HCT116 (cell line): Measurements from ENCODE around the gene ARHGAP35. TPM values are rescaled to one million over a fixed set of nuclear protein-coding genes. Genes with fewer than 3 reads are reported as not detected.

Experiments used
- ATAC-seq: fragments of 200-7000 bp; cut with Tn5 transposase; 2 replicates; pipeline ENCODE4 v1.9.1; 2020; ENCODE audit warnings: mild to moderate bottlenecking, moderate library complexity
- BruUV-seq: library from RNA; stranded (reverse); fragments of 400-500 nt; replicated peaks from 2 replicates; lab custom pipeline; 2021; lab: Mats Ljungman, UMichigan
- CTCF ChIA-PET: fragments of 300-600 bp; sonication (Branson Sonifier 250); formaldehyde crosslinking; loops from one replicate; lab custom pipeline; 2021; ENCODE audit warnings: antibody characterized with exemption; lab: Charles Lee
- POLR2A ChIA-PET: fragments of 300-600, 350-600 bp; sonication (Branson Sonifier 250); formaldehyde crosslinking; loops from one replicate; lab custom pipeline; 2021; ENCODE audit warnings: antibody characterized with exemption; lab: Charles Lee
- RAD21 ChIA-PET, 2 experiments: fragments of 300-600 bp; sonication (Branson Sonifier 250); formaldehyde crosslinking; loops; one replicate each; lab custom pipeline; 2023; ENCODE audit warnings: low total read pairs in 2 of 2; ENCODE audit not compliant: uncharacterized antibody in 2 of 2, unreplicated experiment in 2 of 2, low non-redundant PET in 1 of 2; lab: Charles Lee
- DNase-seq: peaks from one replicate; pipeline ENCODE4 v3.0.0-alpha.2; 2010; ENCODE audit warnings: low read depth, low spot score
- H2AFZ ChIP-seq: fragments of 200-600 bp; shearing (Covaris generic), sonication (generic); 2 replicates; pipeline ENCODE4 v1.6.1; 2017; ENCODE audit warnings: low read depth, mixed run types, mixed read lengths, antibody characterized with exemption, low read length; ENCODE audit not compliant: poor library complexity, severe bottlenecking
- H3K27ac ChIP-seq: 2 replicates; pipeline ENCODE4 v1.5.1; 2012; ENCODE audit warnings: low read depth, low read length
- H3K27me3 ChIP-seq: fragments of 200-600 bp; sonication (generic); 2 replicates; pipeline ENCODE4 v1.6.1; 2016; ENCODE audit warnings: mixed run types, low read length, mixed read lengths; ENCODE audit not compliant: insufficient read depth
- H3K36me3 ChIP-seq, 2 experiments: fragments of 200-500 bp in 1 of 2; fragments of 200-600 bp in 1 of 2; sonication (Bioruptor generic) in 1 of 2; sonication (generic) in 1 of 2; 2 replicates each; pipeline versions ENCODE4 v1.5.1 to v1.6.1; 2014 to 2016; ENCODE audit warnings: low read length in 2 of 2, inconsistent platforms in 1 of 2, mixed read lengths in 1 of 2, mixed run types in 1 of 2; ENCODE audit not compliant: insufficient read depth in 2 of 2, control insufficient read depth in 1 of 2
- H3K4me1 ChIP-seq, 2 experiments: fragments of 200-600 bp in 1 of 2; sonication (generic) in 1 of 2; 2 replicates each; pipeline versions ENCODE4 v1.5.1 to v1.6.1; 2012 to 2017; ENCODE audit warnings: low read length in 2 of 2, inconsistent platforms in 1 of 2, mild to moderate bottlenecking in 1 of 2, mixed read lengths in 1 of 2, mixed run types in 1 of 2, moderate library complexity in 1 of 2; ENCODE audit not compliant: insufficient read depth in 2 of 2, control insufficient read depth in 1 of 2
- H3K4me2 ChIP-seq: fragments of 200-600 bp; sonication (generic); 2 replicates; pipeline ENCODE4 v1.6.1; 2017; ENCODE audit warnings: mixed run types, low read length, mixed read lengths
- H3K4me3 ChIP-seq, 2 experiments: fragments of 200-600 bp in 1 of 2; sonication (generic) in 1 of 2; replicated peaks in 1 of 2; 2 replicates each; pipeline ENCODE4 v1.5.1; 2011 to 2016; ENCODE audit warnings: low read length in 2 of 2, control low read depth in 1 of 2, low read depth in 1 of 2, mild to moderate bottlenecking in 1 of 2, mixed read lengths in 1 of 2, mixed run types in 1 of 2
- H3K79me2 ChIP-seq: fragments of 200-600 bp; sonication (generic); 2 replicates; pipeline ENCODE4 v1.6.1; 2017; ENCODE audit warnings: mild to moderate bottlenecking, mixed run types, low read length, moderate library complexity, mixed read lengths; ENCODE audit not compliant: insufficient read depth
- H3K9ac ChIP-seq: fragments of 200-600 bp; sonication (generic); 2 replicates; pipeline ENCODE4 v1.6.1; 2016; ENCODE audit warnings: low read length, mixed read lengths
- H3K9me2 ChIP-seq: fragments of 200-600 bp; sonication (generic), shearing (Covaris generic); 2 replicates; pipeline ENCODE4 v1.6.1; 2017; ENCODE audit warnings: mixed run types, mild to moderate bottlenecking, moderate library complexity; ENCODE audit not compliant: insufficient read depth
- H3K9me3 ChIP-seq, 2 experiments: fragments of 200-500 bp in 1 of 2; fragments of 200-600 bp in 1 of 2; sonication (Bioruptor generic) in 1 of 2; sonication (generic) in 1 of 2; 2 replicates each; pipeline ENCODE4 v1.6.1; 2014 to 2017; ENCODE audit warnings: low read length in 2 of 2, mixed read lengths in 2 of 2, inconsistent platforms in 1 of 2, low read depth in 1 of 2, mild to moderate bottlenecking in 1 of 2, mixed run types in 1 of 2, moderate library complexity in 1 of 2; ENCODE audit not compliant: control insufficient read depth in 1 of 2, insufficient read depth in 1 of 2
- H4K20me1 ChIP-seq: fragments of 200-600 bp; sonication (generic), shearing (Covaris generic); 2 replicates; pipeline ENCODE4 v1.6.1; 2017; ENCODE audit warnings: mixed run types, mild to moderate bottlenecking, moderate library complexity; ENCODE audit not compliant: insufficient read depth
- EZH2 ChIP-seq: fragments of 200-600 bp; sonication (generic); IDR thresholded peaks from 2 replicates; pipeline ENCODE4 v1.6.1; 2017; ENCODE audit warnings: antibody characterized with exemption, mixed run types
- FOSL1 ChIP-seq: IDR thresholded peaks from 2 replicates; pipeline ENCODE4 v1.6.1; 2012; ENCODE audit warnings: low read depth
- RAD21 ChIP-seq: IDR thresholded peaks from 2 replicates; pipeline ENCODE4 v1.6.1; 2012; ENCODE audit warnings: low read depth, mild to moderate bottlenecking
- SRF ChIP-seq: IDR thresholded peaks from 2 replicates; pipeline ENCODE4 v1.6.1; 2012; ENCODE audit warnings: low read depth
- YY1 ChIP-seq: IDR thresholded peaks from 2 replicates; pipeline ENCODE4 v1.6.1; 2011; ENCODE audit warnings: low read length, low read depth, moderate library complexity, mild to moderate bottlenecking; ENCODE audit not compliant: insufficient replicate concordance; ENCODE audit errors: extremely low read depth
- ZFX ChIP-seq: fragments of 450-650 bp; IDR thresholded peaks from 2 replicates; pipeline ENCODE4 v1.6.1; 2017
- intact Hi-C: fragments of 100-400 bp; cut with micrococcal nuclease; formaldehyde crosslinking; loops from 2 replicates; pipeline ENCODE4 v1.10.0; 2022
- total RNA-seq: library from RNA; stranded (reverse); gene quantifications from one replicate; pipeline ENCODE4 v1.2.1, GENCODE V29; 2021; ENCODE audit not compliant: unreplicated experiment
- TF ChIP-seq, protein P1 (sequence below): IDR thresholded peaks from 2 replicates; pipeline ENCODE4 v1.6.1; 2011; ENCODE audit warnings: mild to moderate bottlenecking, low read length, moderate library complexity; ENCODE audit not compliant: insufficient replicate concordance; ENCODE audit errors: extremely low read depth
- TF ChIP-seq, protein P2 (sequence below): IDR thresholded peaks from 2 replicates; pipeline ENCODE4 v1.6.1; 2012

The ARHGAP35 gene
- total RNA-seq, 1 experiment from 2014 or later = 47.6 TPM

DNA sequence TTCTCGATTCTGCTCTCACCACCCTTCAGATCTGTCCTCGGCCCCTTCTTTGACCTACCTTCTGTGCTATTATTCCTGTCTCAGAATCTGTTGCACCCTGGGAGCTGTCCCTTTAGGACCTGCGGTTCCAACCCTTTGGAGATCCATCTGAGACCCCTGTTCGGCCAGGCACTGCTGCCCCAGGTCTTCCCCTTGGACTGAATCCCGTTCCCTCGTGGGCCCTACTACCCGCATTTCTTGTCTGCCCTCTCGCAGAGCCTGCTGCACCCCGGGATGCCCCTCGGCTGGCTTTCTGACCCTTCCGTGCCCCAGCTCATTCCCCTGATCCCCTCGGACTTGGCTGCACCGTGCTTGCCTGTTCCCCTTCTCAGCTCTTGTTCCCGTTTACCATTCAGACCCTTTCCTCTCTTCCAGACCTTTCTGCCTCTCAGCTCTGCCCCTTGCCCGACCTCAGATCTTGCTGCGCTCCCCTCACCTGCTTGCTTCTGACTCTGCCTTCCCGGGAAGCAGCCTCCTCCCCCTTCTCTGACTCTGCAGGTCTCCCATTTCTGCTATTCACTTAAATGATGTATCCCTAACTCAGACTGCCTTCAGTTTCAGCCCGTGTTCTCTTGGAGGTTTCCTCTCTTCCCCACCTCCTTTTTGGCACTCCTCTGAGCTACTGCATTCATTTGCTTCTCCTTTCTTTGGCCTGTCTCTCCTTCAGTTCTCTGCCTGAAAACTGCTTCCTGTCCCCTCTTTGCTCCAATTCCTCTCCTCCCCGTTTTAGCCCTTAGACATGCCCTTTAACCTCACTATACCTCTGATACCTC lies 1.1 kb downstream of the ARHGAP35 start:
- Histone ChIP-seq H3K4me2 (peak overlapping the region; percentile 87), H2AFZ (no peak overlapping the region), H3K9ac (peak overlapping the region; percentile 75), H4K20me1 (no peaks in the 10 kb centered on the region; the same call in 1 of the 2 replicates), H3K27ac (peak overlapping the region; percentile 60), H3K4me3 (peak overlapping the region; percentile 74 to 83), H3K9me3 (no peaks in the 10 kb centered on the region), H3K36me3 (no peaks in the 10 kb centered on the region), H3K27me3 (no peaks in the 10 kb centered on the region), H3K79me2 (peaks cover 57% of the 10 kb centered on the region), H3K4me1 (peaks cover 43 to 59% of the 10 kb centered on the region in 2 experiments), H3K9me2 (no peaks in the 10 kb centered on the region)
- ChIA-PET POLR2A (no interaction called here), CTCF (interaction anchor here (1.0 kb wide), 1 partner anchor 62 kb away, joined by 3 read pairs; no protein-coding TSS in a partner anchor), RAD21 (interaction anchor here in 1 of 2 experiments (0.6 kb wide), 1 partner anchor 26 kb away, joined by 5 read pairs; no protein-coding TSS in a partner anchor)
- BruUV-seq = TSS peak; percentile 34
- no peak for TF ChIP-seq EZH2
- TF ChIP-seq, protein P1, sequence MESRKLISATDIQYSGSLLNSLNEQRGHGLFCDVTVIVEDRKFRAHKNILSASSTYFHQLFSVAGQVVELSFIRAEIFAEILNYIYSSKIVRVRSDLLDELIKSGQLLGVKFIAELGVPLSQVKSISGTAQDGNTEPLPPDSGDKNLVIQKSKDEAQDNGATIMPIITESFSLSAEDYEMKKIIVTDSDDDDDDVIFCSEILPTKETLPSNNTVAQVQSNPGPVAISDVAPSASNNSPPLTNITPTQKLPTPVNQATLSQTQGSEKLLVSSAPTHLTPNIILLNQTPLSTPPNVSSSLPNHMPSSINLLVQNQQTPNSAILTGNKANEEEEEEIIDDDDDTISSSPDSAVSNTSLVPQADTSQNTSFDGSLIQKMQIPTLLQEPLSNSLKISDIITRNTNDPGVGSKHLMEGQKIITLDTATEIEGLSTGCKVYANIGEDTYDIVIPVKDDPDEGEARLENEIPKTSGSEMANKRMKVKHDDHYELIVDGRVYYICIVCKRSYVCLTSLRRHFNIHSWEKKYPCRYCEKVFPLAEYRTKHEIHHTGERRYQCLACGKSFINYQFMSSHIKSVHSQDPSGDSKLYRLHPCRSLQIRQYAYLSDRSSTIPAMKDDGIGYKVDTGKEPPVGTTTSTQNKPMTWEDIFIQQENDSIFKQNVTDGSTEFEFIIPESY = no peak
- no peak for TF ChIP-seq YY1
- no peak for TF ChIP-seq SRF
- no peak for TF ChIP-seq RAD21
- TF ChIP-seq FOSL1 = no peak
- TF ChIP-seq ZFX = no peak
- TF ChIP-seq, protein P2, sequence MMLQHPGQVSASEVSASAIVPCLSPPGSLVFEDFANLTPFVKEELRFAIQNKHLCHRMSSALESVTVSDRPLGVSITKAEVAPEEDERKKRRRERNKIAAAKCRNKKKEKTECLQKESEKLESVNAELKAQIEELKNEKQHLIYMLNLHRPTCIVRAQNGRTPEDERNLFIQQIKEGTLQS = no peak
- intact Hi-C loops = loop anchor here (10.0 kb wide), 1 partner anchor 263 kb away; no protein-coding TSS in a partner anchor
- DNase-seq (no peak), ATAC-seq (no peak)
